ENCODE measurements around the gene SLC50A1.

- TF ChIP-seq CTCF (IDR thresholded peaks at IDR 0.05) (no peak), POLR2AphosphoS5 (IDR thresholded peaks at IDR 0.05; ENCODE audit: low read depth, low read length) (no peak)
Observed at GRCh38 chr1:155122308-155122707, 13.3 kb upstream of the SLC50A1 start.

Measured in Panc1 (cell line).